ENCODE data around the gene VDR.

VDR gene

GRCh38 chr12:47877081-47877480 is 27.7 kb downstream of the VDR start:
- H3K9me3 ChIP-seq (ENCODE audit: insufficient read depth, low read length), result no peaks in the 10 kb centered on the region
- H3K4me1 ChIP-seq (ENCODE audit: insufficient read depth, insufficient read length), result no peaks in the 10 kb centered on the region
- no peak for DNase-seq (ENCODE audit: low read depth, low spot score)
- no peaks in the 10 kb centered on the region for H3K27me3 ChIP-seq (ENCODE audit: insufficient read depth, insufficient read length)
- no peak overlapping the region for H3K9ac ChIP-seq (ENCODE audit: insufficient read length, low read depth)
- H3K36me3 ChIP-seq (ENCODE audit: insufficient read depth, insufficient read length, low read length), result no peaks in the 10 kb centered on the region
- TF ChIP-seq ZNF274 (IDR thresholded peaks at IDR 0.05; ENCODE audit: low read depth, low read length) (no peak), YY1 (IDR thresholded peaks at IDR 0.05; ENCODE audit: insufficient read depth, insufficient read length) (no peak), SUZ12 (IDR thresholded peaks at IDR 0.05; ENCODE audit: extremely low read depth, insufficient read depth, insufficient read length) (no peak)
- H3K4me3 ChIP-seq (ENCODE audit: insufficient read length, low read depth), result no peak overlapping the region

- Histone ChIP-seq H3K27me3 (ENCODE audit: insufficient read depth, insufficient read length) (no peaks in the 10 kb centered on the region), H3K9ac (ENCODE audit: insufficient read length, low read depth) (no peak overlapping the region), H3K9me3 (ENCODE audit: insufficient read depth, low read length) (no peaks in the 10 kb centered on the region), H3K4me1 (ENCODE audit: insufficient read depth, insufficient read length) (no peaks in the 10 kb centered on the region), H3K36me3 (ENCODE audit: insufficient read depth, insufficient read length, low read length) (no peaks in the 10 kb centered on the region), H3K4me3 (ENCODE audit: insufficient read length, low read depth) (no peak overlapping the region)
- DNase-seq (ENCODE audit: low read depth, low spot score), result no peak
- TF ChIP-seq YY1 (IDR thresholded peaks at IDR 0.05; ENCODE audit: insufficient read depth, insufficient read length) (no peak), ZNF274 (IDR thresholded peaks at IDR 0.05; ENCODE audit: low read depth, low read length) (no peak), SUZ12 (IDR thresholded peaks at IDR 0.05; ENCODE audit: extremely low read depth, insufficient read depth, insufficient read length) (no peak)
These were observed 28.3 kb downstream of the VDR start for GRCh38 chr12:47876440-47876960.

GRCh38 chr12:47875746-47876439 is 28.9 kb downstream of the VDR start:
- H3K9ac ChIP-seq (ENCODE audit: insufficient read length, low read depth), result no peak overlapping the region
- no peak for DNase-seq (ENCODE audit: low read depth, low spot score)
- H3K27me3 ChIP-seq (ENCODE audit: insufficient read depth, insufficient read length), result no peaks in the 10 kb centered on the region
- TF ChIP-seq ZNF274 (IDR thresholded peaks at IDR 0.05; ENCODE audit: low read depth, low read length) (no peak), SUZ12 (IDR thresholded peaks at IDR 0.05; ENCODE audit: extremely low read depth, insufficient read depth, insufficient read length) (no peak), YY1 (IDR thresholded peaks at IDR 0.05; ENCODE audit: insufficient read depth, insufficient read length) (no peak)
- H3K4me1 ChIP-seq (ENCODE audit: insufficient read depth, insufficient read length), result no peaks in the 10 kb centered on the region
- H3K36me3 ChIP-seq (ENCODE audit: insufficient read depth, insufficient read length, low read length), result no peaks in the 10 kb centered on the region
- H3K4me3 ChIP-seq (ENCODE audit: insufficient read length, low read depth), result no peak overlapping the region
- H3K9me3 ChIP-seq (ENCODE audit: insufficient read depth, low read length), result no peaks in the 10 kb centered on the region

- DNase-seq (ENCODE audit: low read depth, low spot score), result no peak
- Histone ChIP-seq H3K9me3 (ENCODE audit: insufficient read depth, low read length) (no peaks in the 10 kb centered on the region), H3K27me3 (ENCODE audit: insufficient read depth, insufficient read length) (no peaks in the 10 kb centered on the region), H3K4me3 (ENCODE audit: insufficient read length, low read depth) (no peak overlapping the region), H3K4me1 (ENCODE audit: insufficient read depth, insufficient read length) (no peaks in the 10 kb centered on the region), H3K9ac (ENCODE audit: insufficient read length, low read depth) (no peak overlapping the region), H3K36me3 (ENCODE audit: insufficient read depth, insufficient read length, low read length) (no peaks in the 10 kb centered on the region)
- TF ChIP-seq YY1 (IDR thresholded peaks at IDR 0.05; ENCODE audit: insufficient read depth, insufficient read length), result no peak
- TF ChIP-seq SUZ12 (IDR thresholded peaks at IDR 0.05; ENCODE audit: extremely low read depth, insufficient read depth, insufficient read length), result no peak
- TF ChIP-seq ZNF274 (IDR thresholded peaks at IDR 0.05; ENCODE audit: low read depth, low read length), result no peak
These were observed 30.5 kb downstream of the VDR start for GRCh38 chr12:47874316-47874715.

- Histone ChIP-seq H3K36me3 (ENCODE audit: insufficient read depth, insufficient read length, low read length) (no peaks in the 10 kb centered on the region), H3K9me3 (ENCODE audit: insufficient read depth, low read length) (no peaks in the 10 kb centered on the region), H3K4me1 (ENCODE audit: insufficient read depth, insufficient read length) (no peaks in the 10 kb centered on the region), H3K4me3 (ENCODE audit: insufficient read length, low read depth) (no peak overlapping the region), H3K27me3 (ENCODE audit: insufficient read depth, insufficient read length) (no peaks in the 10 kb centered on the region), H3K9ac (ENCODE audit: insufficient read length, low read depth) (no peak overlapping the region)
- TF ChIP-seq SUZ12 (IDR thresholded peaks at IDR 0.05; ENCODE audit: extremely low read depth, insufficient read depth, insufficient read length), result no peak
- TF ChIP-seq ZNF274 (IDR thresholded peaks at IDR 0.05; ENCODE audit: low read depth, low read length), result no peak
- peak; percentile 35 for DNase-seq (ENCODE audit: low read depth, low spot score)
These were observed 34.5 kb downstream of the VDR start for GRCh38 chr12:47870175-47870781.

- no peak for TF ChIP-seq ZNF274 (IDR thresholded peaks at IDR 0.05; ENCODE audit: low read depth, low read length)
- no peak for TF ChIP-seq SUZ12 (IDR thresholded peaks at IDR 0.05; ENCODE audit: extremely low read depth, insufficient read depth, insufficient read length)
- no peak for TF ChIP-seq YY1 (IDR thresholded peaks at IDR 0.05; ENCODE audit: insufficient read depth, insufficient read length)
- no peaks in the 10 kb centered on the region for H3K4me1 ChIP-seq (ENCODE audit: insufficient read depth, insufficient read length)
- H3K9me3 ChIP-seq (ENCODE audit: insufficient read depth, low read length), result no peaks in the 10 kb centered on the region
- no peak overlapping the region for H3K9ac ChIP-seq (ENCODE audit: insufficient read length, low read depth)
- no peaks in the 10 kb centered on the region for H3K36me3 ChIP-seq (ENCODE audit: insufficient read depth, insufficient read length, low read length)
- no peak overlapping the region for H3K4me3 ChIP-seq (ENCODE audit: insufficient read length, low read depth)
- no peaks in the 10 kb centered on the region for H3K27me3 ChIP-seq (ENCODE audit: insufficient read depth, insufficient read length)
- no peak for DNase-seq (ENCODE audit: low read depth, low spot score)
These were observed 36.2 kb downstream of the VDR start for GRCh38 chr12:47868552-47869031.

- H3K36me3 ChIP-seq (ENCODE audit: insufficient read depth, insufficient read length, low read length), result no peaks in the 10 kb centered on the region
- H3K4me1 ChIP-seq (ENCODE audit: insufficient read depth, insufficient read length), result no peaks in the 10 kb centered on the region
- H3K27me3 ChIP-seq (ENCODE audit: insufficient read depth, insufficient read length), result no peaks in the 10 kb centered on the region
- no peak overlapping the region for H3K4me3 ChIP-seq (ENCODE audit: insufficient read length, low read depth)
- no peak overlapping the region for H3K9ac ChIP-seq (ENCODE audit: insufficient read length, low read depth)
- DNase-seq (ENCODE audit: low read depth, low spot score), result no peak
- H3K9me3 ChIP-seq (ENCODE audit: insufficient read depth, low read length), result no peaks in the 10 kb centered on the region
- TF ChIP-seq SUZ12 (IDR thresholded peaks at IDR 0.05; ENCODE audit: extremely low read depth, insufficient read depth, insufficient read length) (no peak), ZNF274 (IDR thresholded peaks at IDR 0.05; ENCODE audit: low read depth, low read length) (no peak), YY1 (IDR thresholded peaks at IDR 0.05; ENCODE audit: insufficient read depth, insufficient read length) (no peak)
These were observed 36.8 kb downstream of the VDR start for GRCh38 chr12:47868041-47868440.

Data from NT2/D1 (cell line).